Activated CD4-positive, alpha-beta T cell treated with anti-CD3 and anti-CD28 coated beads, Interleukin-2, amount 50 U/mL, for 16 hours (primary cell): ENCODE data around the gene RHOT2.
A peak's percentile ranks its signal among the peaks of the same experiment; 100 is the strongest.

Experiments
- DNase-seq: peaks from one replicate; pipeline ENCODE4 v3.0.0-alpha.2; 2020

RHOT2 gene

GRCh38 chr16:716768-717325, 48.9 kb downstream of the RHOT2 start:
- DNase-seq, result no peak

GRCh38 chr16:717450-718245, 49.7 kb downstream of the RHOT2 start:
- DNase-seq, result no peak

- DNase-seq, result no peak
Measured at GRCh38 chr16:718389-718788, 50.5 kb downstream of the RHOT2 start.

- no peak for DNase-seq
Measured at GRCh38 chr16:718922-719321, 51.0 kb downstream of the RHOT2 start.

GRCh38 chr16:719815-720446, 52.0 kb downstream of the RHOT2 start:
- no peak for DNase-seq

GRCh38 chr16:720447-720989, 52.6 kb downstream of the RHOT2 start:
- DNase-seq, result peak; percentile 66

- peak; percentile 86 for DNase-seq
Measured at GRCh38 chr16:720990-721764, 53.2 kb downstream of the RHOT2 start, which contains the start of gene ANTKMT. Gene ANTKMT, plus strand, starts transcription at chr16:721146. Its CDS starts 129 bp downstream, at chr16:721275.

- DNase-seq, result no peak
Measured at GRCh38 chr16:721765-722540, 54.0 kb downstream of the RHOT2 start.

GRCh38 chr16:722835-723633, 55.1 kb downstream of the RHOT2 start:
- DNase-seq, result no peak

GRCh38 chr16:723695-724094, 55.8 kb downstream of the RHOT2 start:
- DNase-seq, result no peak
